Uterus (tissue), 4 donors: Measurements from ENCODE around the gene GPN2. TPM values are rescaled to one million over a fixed set of nuclear protein-coding genes. Genes with fewer than 3 reads are reported as not detected.

Experiments used
- DNase-seq, 2 donors: peaks; one replicate each; pipeline ENCODE4 v3.0.0-alpha.2; 2019 to 2020
- H3K27ac ChIP-seq, 2 donors: fragments of 200-600 bp; sonication (generic); 1 replicate in 1 of 2; 2 replicates in 1 of 2; pipeline ENCODE4 v1.5.1; 2016 to 2018
- H3K27me3 ChIP-seq, 2 donors: fragments of 200-600 bp; sonication (generic); one replicate each; pipeline ENCODE4 v1.5.1; 2018 to 2019; ENCODE audit warnings: control low read depth in 1 of 2
- H3K36me3 ChIP-seq, 2 donors: fragments of 200-600 bp; sonication (generic); one replicate each; pipeline ENCODE4 v1.5.1; 2019; ENCODE audit warnings: control low read depth in 1 of 2
- H3K4me1 ChIP-seq, 2 donors: fragments of 200-600 bp; sonication (generic); one replicate each; pipeline ENCODE4 v1.5.1; 2018 to 2019; ENCODE audit warnings: control low read depth in 1 of 2
- H3K4me3 ChIP-seq, 2 donors: fragments of 200-600 bp; sonication (generic); 1 replicate in 1 of 2; 2 replicates in 1 of 2; pipeline ENCODE4 v1.5.1; 2018 to 2019; ENCODE audit warnings: mild to moderate bottlenecking in 1 of 2
- H3K9me3 ChIP-seq, 2 donors: fragments of 200-600 bp; sonication (generic); one replicate each; pipeline ENCODE4 v1.5.1; 2019; ENCODE audit warnings: control low read depth in 1 of 2
- CTCF ChIP-seq, 4 experiments: fragments of 200-600 bp in 2 of 4; fragments of 450-650 bp in 2 of 4; sonication (generic) in 2 of 4; IDR thresholded peaks; one replicate each; pipeline ENCODE4 v1.5.1; 2016 to 2019; ENCODE audit warnings: antibody characterized with exemption in 4 of 4, mild to moderate bottlenecking in 2 of 4, moderate library complexity in 1 of 4
- POLR2A ChIP-seq, 2 donors: fragments of 450-650 bp; IDR thresholded peaks; one replicate each; pipeline ENCODE4 v1.6.1; 2016; ENCODE audit warnings: antibody characterized with exemption in 2 of 2, mild to moderate bottlenecking in 1 of 2, moderate library complexity in 1 of 2
- intact Hi-C: fragments of 100-400 bp; cut with DNase I; formaldehyde crosslinking; loops from one replicate; pipeline ENCODE4 v1.15.1; 2023; ENCODE audit warnings: low total_unique reads
- total RNA-seq, 4 donors: library from RNA; depleted of rRNA in 3 of 4; stranded (reverse); fragments of >200 nt in 3 of 4; gene quantifications; one replicate each; pipeline versions ENCODE4 v1.1.0 to v1.2.4, GENCODE V29; 2014 to 2023
- donor health status: DM: yes; HTN: yes; CAD: no.

GPN2 gene
- total RNA-seq, 4 donors from 2014 or later = 3.5 to 21.7 (median 11.4) TPM

- no peak for DNase-seq
- intact Hi-C loops = no loop called here
- TF ChIP-seq POLR2A (IDR thresholded peaks at IDR 0.05) = no peak
- TF ChIP-seq CTCF (IDR thresholded peaks at IDR 0.05) = no peak
- Histone ChIP-seq H3K4me1 (peaks cover 10 to 20% of the 10 kb centered on the region in 2 donors), H3K4me3 (peak overlapping the region; percentile 82 to 87), H3K36me3 (no peaks in the 10 kb centered on the region), H3K9me3 (no peaks in the 10 kb centered on the region), H3K27ac (peak overlapping the region; percentile 89 to 90), H3K27me3 (no peaks in the 10 kb centered on the region)
Observed at GRCh38 chr1:26827106-26827604, 62.9 kb downstream of the GPN2 start.

DNA sequence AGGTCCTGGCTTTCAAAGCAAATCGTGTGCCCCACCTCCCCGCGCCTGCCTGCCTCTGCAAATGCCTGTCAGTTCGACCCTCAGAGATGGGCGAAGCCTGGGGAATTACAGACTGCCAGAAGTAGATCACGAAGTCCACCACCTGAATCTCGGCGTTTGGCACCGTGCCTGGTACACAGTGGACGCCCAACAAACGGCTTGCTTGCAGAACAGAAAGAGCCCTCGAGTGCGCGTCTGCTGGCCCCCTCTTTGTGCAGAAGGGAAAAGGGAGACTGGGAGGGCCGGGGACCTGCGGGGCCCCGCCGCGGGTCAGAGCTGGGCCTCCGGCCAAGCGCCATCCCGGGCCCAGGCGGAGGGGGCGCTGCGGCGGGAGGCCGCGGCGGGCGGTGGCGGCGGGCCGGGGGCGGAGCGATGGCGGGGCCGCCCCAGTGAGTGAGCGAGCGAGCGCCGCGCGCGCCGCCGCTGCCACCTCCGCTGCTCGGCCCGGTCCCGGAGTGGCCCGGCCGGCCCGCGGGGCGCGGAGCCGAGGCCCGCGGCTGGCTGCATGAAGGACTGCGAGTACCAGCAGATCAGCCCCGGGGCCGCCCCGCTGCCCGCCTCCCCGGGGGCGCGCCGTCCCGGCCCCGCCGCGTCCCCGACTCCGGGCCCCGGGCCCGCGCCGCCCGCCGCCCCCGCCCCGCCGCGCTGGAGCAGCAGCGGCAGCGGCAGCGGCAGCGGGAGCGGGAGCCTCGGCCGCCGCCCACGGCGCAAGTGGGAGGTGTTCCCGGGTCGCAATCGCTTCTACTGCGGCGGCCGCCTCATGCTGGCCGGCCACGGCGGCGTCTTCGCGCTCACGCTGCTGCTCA, 63.6 kb downstream of the GPN2 start, which contains the start of gene ZDHHC18:
TSS of gene ZDHHC18 (plus strand) at position 428 of the 845 bp plus-strand sequence. CDS start at position 545, 117 bp downstream.
- no peaks in the 10 kb centered on the region for H3K9me3 ChIP-seq
- intact Hi-C loops = no loop called here
- no peaks in the 10 kb centered on the region for H3K36me3 ChIP-seq
- peaks cover 10 to 20% of the 10 kb centered on the region in 2 donors for H3K4me1 ChIP-seq
- peak within 1 kb of the TSS; percentile 89 to 90 for H3K27ac ChIP-seq
- peak within 1 kb of the TSS; percentile 82 to 87 for H3K4me3 ChIP-seq
- no peaks in the 10 kb centered on the region for H3K27me3 ChIP-seq
- DNase-seq = peak; percentile 70 to 72
- TF ChIP-seq CTCF (IDR thresholded peaks at IDR 0.05) (peak; percentile 29 to 89 (median 73)), POLR2A (IDR thresholded peaks at IDR 0.05) (peak; percentile 37 to 62)

Other genes with a start within 250 kb of the GPN2 start
- 100 to 1,000 TPM in 1 of 4 donors, 10 to 100 TPM in 3; 16.7 to 119 (median 41.2) TPM for gene ARID1A, start 194.3 kb downstream of the GPN2 start, total RNA-seq
- 10 to 100 TPM in 2 of 4 donors, 1 to 10 TPM in 2; 9.5 to 20.3 (median 12.4) TPM for gene PIGV, start 102.3 kb downstream of the GPN2 start, total RNA-seq
- gene ZDHHC18, start 63.6 kb downstream of the GPN2 start, total RNA-seq = 10 to 100 TPM in 2 of 4 donors, 1 to 10 TPM in 2; 1.2 to 19.8 (median 8.0) TPM
- gene SFN, start 27.1 kb downstream of the GPN2 start, total RNA-seq = under 1 TPM in 2 of 4 donors, not detected in 2; 0.55 to 0.83 TPM
- 10 to 100 TPM in 2 of 4 donors, 1 to 10 TPM in 2; 1.3 to 15.9 (median 7.0) TPM for gene GPATCH3, start 10.2 kb upstream of the GPN2 start, total RNA-seq
- gene NR0B2, start 23.7 kb upstream of the GPN2 start, total RNA-seq = not detected
- gene NUDC, start 31.5 kb upstream of the GPN2 start, total RNA-seq = 100 to 1,000 TPM in 1 of 4 donors, 10 to 100 TPM in 3; 20.6 to 133 (median 41.0) TPM
- 1 to 10 TPM in 1 of 4 donors, not detected in 3; 1.9 TPM for gene KDF1, start 70.2 kb upstream of the GPN2 start, total RNA-seq
- 10 to 100 TPM in 2 of 4 donors, 1 to 10 TPM in 2; 1.5 to 11.9 (median 7.2) TPM for gene TRNP1, start 103.4 kb upstream of the GPN2 start, total RNA-seq
- gene TENT5B, start 122.6 kb upstream of the GPN2 start, total RNA-seq = 10 to 100 TPM in 2 of 4 donors, 1 to 10 TPM in 2; 3.2 to 30.0 (median 11.9) TPM